GM21381 (cell line): Measurements from ENCODE around the gene SMIM35.

Experiments used
- ATAC-seq: cut with Tn5 transposase; IDR thresholded peaks from one replicate; pipeline ENCODE4 v1.9.1; 2021; ENCODE audit warnings: mild to moderate bottlenecking, moderate library complexity; ENCODE audit not compliant: unreplicated experiment

Gene SMIM35

DNA sequence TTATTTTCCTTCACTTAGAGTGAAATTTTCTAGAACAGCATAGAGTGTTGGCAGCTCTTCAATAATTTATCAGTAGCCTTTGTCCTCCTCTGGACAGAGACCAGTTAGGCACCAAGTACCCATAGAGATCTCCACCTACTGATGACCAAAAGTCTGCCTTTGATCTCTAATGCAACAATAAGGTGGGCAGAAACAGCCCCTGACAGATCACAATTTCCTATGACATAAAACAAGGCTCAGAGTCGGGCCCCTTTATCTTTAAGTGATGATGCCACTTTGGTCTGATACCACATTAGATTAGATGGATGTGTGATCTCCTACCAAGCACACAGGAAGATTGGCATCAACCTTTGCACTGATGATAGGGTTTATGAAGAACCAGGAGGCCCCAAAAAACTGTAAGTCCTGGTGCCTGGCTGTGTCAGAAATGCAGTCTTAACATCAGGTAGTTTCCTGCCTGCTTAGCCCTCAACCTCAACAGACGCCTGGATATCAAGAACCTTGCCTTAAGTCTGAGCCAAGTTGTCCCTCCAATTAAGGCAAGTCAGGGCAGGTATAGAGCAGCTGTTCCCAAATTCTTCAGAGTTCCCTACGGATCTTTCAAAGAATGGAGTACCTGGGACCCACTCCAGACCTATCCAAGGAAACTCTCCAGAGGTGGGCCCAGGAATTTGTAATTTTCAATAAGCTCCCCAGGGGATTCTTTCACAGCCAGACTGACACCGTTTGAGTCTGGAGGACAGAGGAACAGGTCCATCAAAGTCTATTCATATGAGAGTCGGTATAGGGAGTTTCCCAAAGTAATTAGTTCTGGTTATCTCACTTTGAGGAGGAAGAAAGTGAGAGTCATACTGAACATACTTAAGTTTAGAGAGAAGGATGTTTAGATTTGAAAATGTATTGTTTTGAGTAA lies 40.5 kb downstream of the SMIM35 start:
- no peak for ATAC-seq

- ATAC-seq, result no peak
Observed at GRCh38 chr11:118045191-118045590, 41.6 kb downstream of the SMIM35 start.

DNA sequence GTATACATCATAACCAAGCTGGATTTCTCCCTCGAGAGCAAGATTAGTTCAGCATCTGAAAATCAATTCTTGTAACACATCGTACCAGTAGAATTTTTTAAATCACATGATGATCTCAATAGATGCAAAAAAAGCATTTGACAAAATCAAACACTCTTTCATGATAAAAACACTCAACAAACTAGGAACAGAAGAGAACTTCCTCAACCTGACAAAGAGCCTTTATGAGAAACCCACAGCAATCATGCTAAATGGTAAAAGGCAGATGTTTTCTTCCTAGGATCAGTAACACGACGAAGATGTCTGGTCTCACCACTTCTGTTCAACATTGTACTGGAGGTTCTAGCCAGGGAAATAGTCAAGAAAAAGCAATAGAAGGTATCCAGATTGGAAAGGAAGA lies 44.0 kb downstream of the SMIM35 start:
- no peak for ATAC-seq

- ATAC-seq, result no peak
Observed at GRCh38 chr11:118042141-118042540, 44.6 kb downstream of the SMIM35 start.

GRCh38 chr11:118033443-118033842 lies 53.3 kb downstream of the SMIM35 start:
- no peak for ATAC-seq

- ATAC-seq, result no peak
Observed at GRCh38 chr11:118028626-118029025, 58.1 kb downstream of the SMIM35 start.

DNA sequence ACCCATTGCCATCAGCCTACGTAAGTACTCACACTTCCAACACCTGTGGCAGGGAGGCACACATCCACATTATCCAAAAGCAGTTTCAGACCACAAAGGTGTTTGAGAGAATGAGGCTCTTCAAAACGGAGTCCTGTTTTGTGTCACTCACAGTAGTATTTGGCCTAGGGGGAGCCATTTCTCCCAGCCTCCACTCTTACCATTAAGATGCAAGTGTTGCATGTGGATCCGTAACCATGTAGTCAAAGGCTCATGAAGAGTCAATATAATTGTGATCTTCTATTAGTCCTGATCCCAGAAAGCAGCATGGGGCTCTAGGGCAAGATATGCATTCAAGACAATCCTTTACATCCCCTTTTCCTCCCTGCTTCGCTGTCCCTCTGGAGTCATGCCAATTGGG lies 59.1 kb downstream of the SMIM35 start:
- no peak for ATAC-seq

- ATAC-seq, result no peak
Observed at GRCh38 chr11:118021146-118021545, 65.6 kb downstream of the SMIM35 start.

DNA sequence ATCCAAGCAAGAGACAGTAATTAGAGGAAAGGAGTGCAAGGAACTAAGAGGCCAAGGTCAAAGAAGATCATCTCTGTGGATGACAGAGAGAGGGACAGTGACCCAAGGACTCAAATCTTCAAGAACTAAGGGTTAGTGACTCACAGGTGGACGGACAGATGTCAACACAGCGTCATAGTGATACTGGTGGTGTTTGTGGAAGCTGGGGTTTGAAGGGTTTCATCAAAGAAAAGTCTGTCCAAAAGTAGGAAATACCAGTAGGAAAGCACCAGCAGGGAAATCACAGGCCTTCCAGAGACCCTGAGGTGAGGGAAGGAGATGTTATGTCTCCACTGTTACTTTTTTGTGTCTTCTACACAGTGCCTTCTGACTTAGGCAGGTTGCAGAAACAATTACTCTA lies 68.4 kb downstream of the SMIM35 start:
- ATAC-seq, result no peak

DNA sequence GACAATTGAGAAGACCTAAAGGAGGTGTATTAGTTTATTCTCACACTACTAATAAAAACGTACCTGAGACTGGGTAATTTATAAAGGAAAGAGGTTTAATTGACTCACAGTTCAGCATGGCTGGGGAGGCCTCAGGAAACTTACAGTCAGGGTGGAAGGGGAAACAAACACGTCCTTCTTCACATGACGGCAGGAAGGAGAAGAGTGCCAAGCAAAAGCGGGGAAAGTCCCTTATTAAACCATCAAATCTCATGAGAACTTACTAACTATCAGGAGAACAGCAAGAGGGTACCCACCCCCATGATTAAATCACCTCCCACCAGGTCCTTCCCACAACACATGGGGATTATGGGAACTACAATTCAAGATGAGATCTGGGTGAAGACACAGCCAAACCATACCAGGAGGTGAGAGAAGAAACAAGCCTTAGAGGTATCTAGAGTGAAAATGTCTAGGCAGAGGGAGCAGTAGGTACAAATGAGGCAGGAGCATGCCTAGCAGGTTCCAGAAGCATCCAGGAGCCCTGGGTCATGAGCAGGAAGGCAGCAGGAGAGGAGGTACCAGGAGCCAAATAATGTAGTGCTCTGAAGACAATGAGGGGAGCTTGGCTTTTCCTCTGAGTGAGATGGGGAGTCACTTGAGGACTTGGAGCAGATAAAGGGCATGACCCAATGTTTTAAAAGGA lies 69.0 kb downstream of the SMIM35 start:
- ATAC-seq, result no peak

DNA sequence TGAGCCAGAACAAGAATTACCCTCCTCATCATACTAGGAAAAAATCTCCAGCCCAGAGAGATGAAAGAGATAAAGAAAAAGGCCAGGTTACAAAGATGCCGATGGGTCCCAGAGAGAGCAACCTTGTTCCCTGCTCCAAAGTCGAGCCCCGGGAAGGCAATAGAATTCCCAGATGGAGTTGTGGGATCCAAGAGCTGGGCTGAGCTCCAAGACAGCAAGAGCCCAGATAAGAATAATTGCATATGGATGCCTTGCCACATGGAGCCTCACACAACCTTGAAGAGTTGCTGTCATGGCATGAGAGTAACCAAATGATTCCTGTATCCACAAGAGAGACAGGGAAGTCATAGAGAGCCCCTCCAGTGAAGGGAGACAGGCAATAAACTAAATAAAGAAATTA lies 69.7 kb downstream of the SMIM35 start:
- ATAC-seq, result no peak

- ATAC-seq, result no peak
Observed at GRCh38 chr11:118016104-118016503, 70.7 kb downstream of the SMIM35 start.

- ATAC-seq, result no peak
Observed at GRCh38 chr11:118015385-118015841, 71.3 kb downstream of the SMIM35 start.

DNA sequence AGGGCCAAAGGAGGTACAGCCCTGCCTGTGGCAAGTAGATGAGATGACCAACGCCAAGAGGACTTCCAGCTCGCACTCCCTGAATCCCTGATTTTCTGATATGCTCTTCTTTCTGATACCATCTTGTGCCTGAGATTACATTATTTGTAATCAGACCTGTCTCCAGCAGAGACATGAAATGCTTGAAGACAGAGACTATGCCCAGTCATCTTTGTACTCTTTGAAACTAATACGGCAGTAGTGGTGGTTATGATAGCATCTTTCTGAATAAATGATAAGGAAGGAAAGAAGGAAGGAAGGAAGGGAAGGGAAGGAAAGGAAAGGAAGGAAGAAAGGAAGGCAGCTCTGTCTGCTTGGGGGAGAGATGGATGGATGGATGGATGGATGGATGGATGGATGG lies 72.7 kb downstream of the SMIM35 start:
- no peak for ATAC-seq

DNA sequence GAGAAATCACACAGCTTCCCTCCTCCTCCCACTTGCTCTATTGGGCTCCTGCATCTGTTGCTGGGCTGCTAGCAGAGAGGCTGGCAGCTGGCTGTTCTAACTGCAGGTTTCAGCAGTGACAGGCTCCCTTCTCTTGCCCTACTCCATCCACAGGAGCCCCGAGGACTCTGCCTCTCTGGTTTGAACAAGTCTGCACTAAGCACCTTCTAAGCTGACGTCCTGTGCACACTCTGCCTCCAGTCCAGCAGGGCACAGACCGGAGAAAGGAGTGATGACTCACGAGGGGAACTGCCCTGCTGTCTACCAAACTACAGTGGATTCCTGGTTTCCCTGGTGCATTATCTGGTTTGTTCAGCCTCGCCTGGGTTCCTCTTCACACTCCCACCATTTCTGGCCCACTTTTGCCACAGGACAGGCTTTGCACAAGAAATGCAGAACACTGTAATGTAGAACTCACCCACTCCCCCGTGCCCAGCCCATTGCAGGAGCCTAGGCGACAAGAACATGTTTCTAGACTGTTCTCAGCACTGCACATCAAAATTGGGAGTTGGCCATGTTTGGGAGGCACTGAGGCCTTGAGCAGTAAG lies 74.6 kb downstream of the SMIM35 start:
- ATAC-seq, result no peak

- peak; percentile 67 for ATAC-seq
Observed at GRCh38 chr11:118010738-118011461, 75.9 kb downstream of the SMIM35 start.

DNA sequence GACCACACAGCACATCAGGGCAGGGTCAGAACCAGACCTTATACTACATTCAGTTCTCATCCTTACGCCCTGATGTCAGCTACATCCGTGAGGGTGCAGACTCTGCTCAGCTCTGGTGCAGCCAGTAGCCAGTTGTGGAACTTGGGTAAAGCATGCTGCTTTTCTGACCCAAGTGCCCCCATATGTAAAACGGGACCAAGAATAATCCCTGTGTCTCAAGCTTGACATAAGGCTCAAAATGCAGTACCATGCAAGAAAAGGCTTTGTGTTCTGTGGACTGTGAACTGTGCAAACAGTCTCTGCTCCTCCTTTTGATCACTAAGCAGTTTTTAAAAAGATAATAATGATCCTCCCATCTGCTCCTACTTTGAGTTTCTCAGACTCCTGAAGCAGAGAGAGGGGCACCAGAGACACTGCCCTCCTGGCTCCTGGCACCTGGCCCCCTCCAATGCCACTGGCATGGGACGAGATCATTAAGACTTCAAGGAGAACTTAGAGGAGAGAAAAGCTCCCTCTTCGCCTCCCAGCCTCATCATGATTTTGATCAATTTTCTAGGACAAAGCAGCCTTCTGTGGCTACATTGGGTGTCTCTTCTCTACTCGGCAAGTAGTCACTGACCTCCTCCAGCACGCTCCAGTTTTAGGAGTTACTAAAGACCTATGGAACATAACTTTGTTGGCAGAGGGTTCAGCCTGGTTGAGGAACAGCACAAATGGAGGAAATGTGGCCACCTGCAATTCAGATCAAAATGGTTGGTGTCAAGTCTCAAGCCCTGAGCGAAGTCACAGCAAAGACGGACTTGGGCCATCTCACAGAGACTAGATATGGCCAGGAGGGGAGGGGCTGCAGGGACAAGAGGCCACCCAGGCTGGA lies 76.7 kb downstream of the SMIM35 start:
- no peak for ATAC-seq

- ATAC-seq, result no peak
Observed at GRCh38 chr11:118008271-118008911, 78.4 kb downstream of the SMIM35 start.

DNA sequence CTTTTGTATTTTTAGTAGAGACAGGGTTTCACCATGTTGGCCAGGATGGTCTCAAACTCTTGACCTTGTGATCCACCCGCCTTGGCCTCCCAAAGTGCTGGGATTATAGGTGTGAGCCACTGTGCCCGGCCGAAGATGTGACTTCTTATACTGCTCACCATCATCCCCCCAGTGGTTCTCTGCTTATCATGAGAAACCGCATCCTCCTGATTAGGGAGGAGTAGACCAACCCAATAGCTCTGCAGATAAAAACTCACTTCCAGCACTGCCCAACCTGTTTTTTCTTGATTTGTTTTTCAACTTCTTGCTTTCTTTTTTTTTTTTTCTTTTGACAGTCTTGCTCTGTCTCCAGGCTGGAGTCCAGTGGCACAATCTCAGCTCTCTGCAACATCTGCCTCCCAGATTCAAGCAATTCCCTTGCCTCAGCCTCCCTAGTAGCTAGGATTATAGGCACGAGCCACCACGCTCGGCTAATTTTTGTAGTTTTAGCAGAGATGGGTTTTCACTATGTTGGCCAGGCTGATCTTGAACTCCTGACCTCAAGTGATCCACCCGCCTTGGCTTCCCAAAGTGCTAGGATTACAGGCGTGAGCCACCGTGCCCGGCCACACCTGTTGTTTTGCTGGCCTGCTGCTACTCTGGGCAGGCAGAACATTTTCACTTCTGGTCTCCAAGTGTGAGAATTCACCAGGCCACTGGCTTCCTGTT lies 79.0 kb downstream of the SMIM35 start:
- peak; percentile 46 for ATAC-seq
